Stromal cell of bone marrow (primary cell): Measurements from ENCODE around the gene KRTAP15-1.
A peak's percentile ranks its signal among the peaks of the same experiment; 100 is the strongest.

ENCODE experiments used
- DNase-seq: peaks from one replicate; pipeline ENCODE4 v3.0.0-alpha.2; 2012; ENCODE audit warnings: low read depth

KRTAP15-1 gene

GRCh38 chr21:30439975-30440374, at the start of gene KRTAP15-1:
TSS of gene KRTAP15-1 (plus strand) at chr21:30440275. CDS start at chr21:30440328, 53 bp downstream.
- no peak for DNase-seq

DNA sequence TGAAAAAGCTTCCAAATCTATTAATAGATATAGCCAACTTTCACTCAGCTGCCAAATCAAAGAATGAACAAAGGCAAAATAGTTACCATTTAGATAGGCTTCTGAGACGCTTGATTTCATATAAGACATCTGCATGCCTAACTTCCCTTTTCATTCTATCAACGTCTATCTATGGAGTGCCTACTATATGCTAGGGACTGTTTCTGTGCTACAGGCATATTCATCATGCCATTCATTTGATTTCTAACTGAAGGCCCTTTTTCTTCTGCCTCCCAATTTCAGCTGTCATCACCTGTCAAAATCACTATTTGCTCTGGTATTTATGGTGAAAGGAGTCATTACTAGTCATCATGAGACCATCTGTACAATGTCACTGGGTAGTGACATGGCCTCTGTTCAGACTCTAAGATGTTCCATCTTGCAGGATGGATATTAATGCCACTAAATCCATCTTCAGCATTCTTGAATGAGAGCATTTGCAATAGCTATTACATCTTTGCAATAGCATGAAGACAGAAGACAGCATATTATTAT, 48.5 kb upstream of the KRTAP15-1 start:
- no peak for DNase-seq

GRCh38 chr21:30395731-30396130, 44.3 kb upstream of the KRTAP15-1 start, which contains the start of gene KRTAP13-1:
TSS of gene KRTAP13-1 (plus strand) at chr21:30396031. CDS start at chr21:30396087, 56 bp downstream.
- DNase-seq = no peak

GRCh38 chr21:30408782-30409494, 31.1 kb upstream of the KRTAP15-1 start:
- peak; percentile 41 for DNase-seq

DNA sequence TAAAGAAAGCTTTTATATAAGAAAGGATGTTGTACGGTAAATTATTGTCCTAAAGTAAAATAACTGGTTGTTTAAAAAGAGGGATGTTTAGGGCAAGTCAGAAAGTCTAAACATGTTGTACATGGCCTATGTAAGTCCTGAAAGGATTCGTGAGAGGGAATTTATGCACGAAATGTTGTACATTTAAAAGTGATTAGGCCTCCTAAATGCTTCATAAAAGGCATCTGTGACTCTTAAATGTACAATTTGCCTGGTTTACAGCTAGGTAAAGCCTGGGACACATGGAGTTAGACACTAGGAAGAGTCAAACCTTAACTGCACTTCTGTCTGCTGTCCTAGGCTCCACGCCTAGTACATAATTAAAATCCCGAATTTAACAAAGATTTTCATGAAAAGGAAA, 24.1 kb upstream of the KRTAP15-1 start:
- no peak for DNase-seq

DNA sequence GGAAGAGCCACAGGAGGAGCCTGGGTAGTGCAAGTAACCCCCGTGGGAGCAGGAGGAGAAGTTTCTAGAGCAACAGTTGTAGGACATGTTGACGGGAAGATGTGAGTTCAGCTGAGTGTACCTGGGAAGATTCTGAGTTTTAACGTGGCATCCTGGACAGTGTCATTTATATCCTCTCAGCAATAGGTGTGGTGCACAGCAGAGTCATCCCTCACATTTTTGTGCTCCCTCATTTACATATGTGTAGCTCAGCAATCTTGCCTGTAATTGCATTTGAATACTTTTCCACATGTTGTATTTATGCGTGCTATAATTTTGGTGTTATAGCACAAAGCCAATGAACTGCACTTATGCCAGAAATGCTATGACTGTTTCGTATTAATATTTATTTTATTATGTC, 14.2 kb upstream of the KRTAP15-1 start, which contains the start of gene KRTAP13-3:
KRTAP13-3 (minus strand) TSS at position 101 of the 400 bp plus-strand sequence; CDS start at position 87, 14 bp downstream.
- DNase-seq = no peak

DNA sequence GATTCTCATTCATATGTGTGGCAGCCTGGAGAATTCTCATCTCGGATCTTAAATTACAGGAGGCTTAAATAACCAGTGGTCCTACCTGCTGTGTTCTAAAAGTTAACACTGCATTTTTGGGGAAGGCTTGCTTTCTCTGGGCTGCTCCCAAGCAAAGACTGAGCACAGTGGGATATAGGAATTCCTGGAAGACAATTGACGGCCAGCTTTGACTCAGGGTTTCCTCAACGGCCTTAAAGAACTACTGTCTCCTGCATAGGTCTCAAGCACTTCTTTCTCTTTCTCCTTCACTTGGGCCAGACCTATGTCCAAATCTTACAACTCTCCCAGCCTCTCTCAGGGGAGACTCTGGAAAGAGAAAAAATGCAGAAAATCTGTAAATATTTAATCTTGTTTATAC, 13.3 kb upstream of the KRTAP15-1 start:
- no peak for DNase-seq

DNA sequence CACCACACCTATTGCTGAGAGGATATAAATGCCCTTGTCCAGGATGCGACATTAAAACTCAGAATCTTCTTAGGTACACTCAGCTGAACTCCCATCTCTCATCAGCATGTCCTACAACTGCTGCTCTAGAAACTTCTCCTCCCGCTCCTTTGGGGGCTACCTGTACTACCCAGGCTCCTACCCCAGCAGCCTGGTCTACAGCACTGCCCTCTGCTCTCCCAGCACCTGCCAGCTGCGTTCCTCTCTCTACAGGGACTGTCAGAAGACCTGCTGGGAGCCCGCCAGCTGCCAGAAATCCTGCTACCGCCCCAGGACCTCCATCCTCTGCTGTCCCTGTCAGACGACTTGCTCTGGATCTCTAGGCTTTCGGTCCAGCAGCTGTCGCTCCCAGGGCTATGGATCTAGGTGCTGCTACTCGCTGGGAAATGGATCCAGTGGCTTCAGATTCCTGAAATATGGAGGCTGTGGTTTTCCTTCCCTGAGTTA, 9.9 kb upstream of the KRTAP15-1 start, which contains the start of gene KRTAP13-4:
KRTAP13-4 (plus strand) TSS at position 51 of the 486 bp plus-strand sequence; CDS start at position 107, 56 bp downstream.
- DNase-seq = no peak

- DNase-seq = peak; percentile 11
These were observed 5.9 kb upstream of the KRTAP15-1 start for GRCh38 chr21:30434033-30434631.

DNA sequence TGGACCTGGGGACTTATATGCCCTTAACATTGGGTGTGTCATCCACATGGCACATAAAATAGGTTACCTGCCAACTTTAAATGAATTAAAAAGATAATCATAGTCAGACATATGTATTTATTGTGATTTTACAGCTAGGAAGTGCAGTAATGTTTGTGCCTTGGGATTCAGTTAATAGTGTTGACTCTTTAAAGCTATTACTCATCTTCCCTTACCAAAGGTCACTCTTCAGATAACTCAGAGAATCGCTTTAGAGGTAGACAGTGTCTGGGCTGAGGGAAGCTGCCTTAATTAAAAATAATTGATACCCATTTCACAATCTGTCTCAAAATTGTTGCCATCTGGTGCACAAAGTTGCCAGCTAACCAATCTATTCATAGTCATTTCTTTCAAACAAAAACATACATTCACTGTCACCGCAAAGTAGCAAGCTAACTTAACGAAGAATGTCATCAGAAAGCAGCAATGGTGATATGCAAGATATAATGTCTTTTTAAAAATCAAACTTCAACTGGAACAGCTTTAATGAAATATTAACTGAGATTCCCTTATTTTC, 3.0 kb upstream of the KRTAP15-1 start:
- no peak for DNase-seq

- no peak for DNase-seq
These were observed 3.2 kb downstream of the KRTAP15-1 start for GRCh38 chr21:30443226-30443625.

DNA sequence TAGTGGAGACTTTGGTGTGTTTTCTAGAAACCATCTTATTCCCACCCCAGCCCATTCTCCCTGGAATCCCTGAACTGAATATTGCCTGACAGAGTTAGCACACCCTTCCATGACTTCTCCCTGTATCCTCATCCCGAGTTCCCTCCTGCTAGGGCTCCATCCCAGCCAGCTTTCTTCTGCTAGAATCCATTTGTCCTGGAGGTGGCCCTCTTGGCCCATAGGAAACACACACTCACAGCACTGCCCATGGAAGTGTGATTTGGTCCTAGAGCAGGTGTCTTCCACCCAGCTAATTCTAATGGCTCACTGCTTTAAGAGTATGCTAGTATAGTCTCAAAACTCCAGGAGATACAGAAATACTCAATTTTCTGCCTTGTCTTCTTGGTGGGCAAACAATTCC, 4.1 kb downstream of the KRTAP15-1 start:
- DNase-seq = no peak

GRCh38 chr21:30447056-30447455, 7.0 kb downstream of the KRTAP15-1 start:
- DNase-seq = no peak

- no peak for DNase-seq
These were observed 8.4 kb downstream of the KRTAP15-1 start for GRCh38 chr21:30448514-30448913.

DNA sequence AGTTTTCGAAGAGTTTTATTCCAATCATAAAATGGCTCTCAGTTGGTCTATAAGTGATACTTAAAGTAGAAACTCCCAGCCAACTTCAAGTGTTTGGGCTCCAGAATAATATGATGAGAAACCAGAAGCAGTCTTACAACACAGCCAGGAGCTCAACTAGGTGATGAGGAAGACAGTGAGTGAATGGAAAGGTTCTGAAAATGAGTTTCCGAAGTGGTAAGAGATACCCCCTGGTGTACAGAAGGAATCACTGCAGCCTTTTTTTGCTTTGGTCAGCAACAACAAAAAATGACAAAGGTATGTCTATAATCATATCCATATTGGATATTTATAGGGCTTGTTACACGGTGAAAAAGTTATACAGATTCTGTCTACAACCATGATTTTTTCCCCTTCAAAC, 23.6 kb downstream of the KRTAP15-1 start:
- DNase-seq = no peak

- no peak for DNase-seq
These were observed 29.0 kb downstream of the KRTAP15-1 start for GRCh38 chr21:30468900-30469714.

DNA sequence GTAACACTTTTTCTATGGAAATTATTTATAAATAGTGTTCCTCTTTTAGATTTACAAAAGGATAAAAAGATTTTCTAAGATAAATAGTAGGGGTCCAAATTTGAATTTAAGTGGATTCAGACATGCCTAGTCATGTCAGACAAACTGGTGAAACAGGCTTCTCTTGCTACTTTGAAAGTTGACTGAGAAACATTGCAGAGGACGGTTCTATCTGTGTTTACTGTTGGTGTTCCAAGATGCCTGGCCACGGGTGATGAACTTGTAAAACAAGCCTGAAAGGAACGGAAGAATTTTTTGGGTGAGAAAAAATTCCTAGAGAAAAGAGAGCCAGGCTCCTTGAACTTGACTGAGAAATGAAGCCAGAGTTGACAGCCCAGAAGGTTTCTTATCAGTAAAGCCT, 37.9 kb downstream of the KRTAP15-1 start:
- DNase-seq = no peak

GRCh38 chr21:30479259-30479658, 39.2 kb downstream of the KRTAP15-1 start:
- no peak for DNase-seq

DNA sequence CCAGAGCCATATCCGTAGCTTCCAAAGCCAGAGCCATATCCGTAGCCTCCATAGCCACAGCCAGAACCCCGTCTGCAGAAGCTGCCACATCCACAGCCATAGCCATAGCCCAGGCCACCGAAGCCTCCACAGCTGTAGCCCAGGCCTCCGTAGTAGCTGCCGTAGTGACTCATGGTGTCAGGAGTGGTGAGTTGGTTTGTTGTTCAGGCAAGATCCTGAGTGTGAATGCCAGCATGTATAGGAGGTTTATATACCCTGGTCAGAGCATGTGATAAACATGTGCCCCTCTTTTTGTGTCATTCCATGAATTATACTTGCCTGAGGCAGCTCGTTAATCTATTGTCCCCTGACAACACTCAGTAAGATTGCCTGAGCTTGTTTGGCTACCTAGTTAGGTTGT, 40.1 kb downstream of the KRTAP15-1 start, which contains the start of gene KRTAP19-1:
KRTAP19-1 (minus strand) TSS at position 223 of the 400 bp plus-strand sequence; CDS start at position 173, 50 bp downstream.
- no peak for DNase-seq

- no peak for DNase-seq
These were observed 42.1 kb downstream of the KRTAP15-1 start for GRCh38 chr21:30482130-30482529.

GRCh38 chr21:30486180-30486579, 46.1 kb downstream of the KRTAP15-1 start:
- DNase-seq = no peak

- no peak for DNase-seq
These were observed 47.3 kb downstream of the KRTAP15-1 start, which contains the start of gene KRTAP19-2 for GRCh38 chr21:30487336-30487735. TSS of gene KRTAP19-2 (minus strand) at chr21:30487436. CDS start at chr21:30487348, 88 bp downstream.
